Body of pancreas (tissue), 4 donors: Measurements from ENCODE around the gene GJA3.

Experiments used
- CTCF ChIP-seq, 7 experiments: fragments of 450-650 bp in 4 of 7; fragments of 200-600 bp in 3 of 7; sonication (generic) in 3 of 7; IDR thresholded peaks; one replicate each; pipeline ENCODE4 v1.5.1; 2016 to 2019; ENCODE audit warnings: antibody characterized with exemption in 7 of 7
- POLR2A ChIP-seq, 3 donors: fragments of 450-650 bp; IDR thresholded peaks; one replicate each; pipeline ENCODE4 v1.6.1; 2016; ENCODE audit warnings: antibody characterized with exemption in 3 of 3, mild to moderate bottlenecking in 2 of 3

DNA sequence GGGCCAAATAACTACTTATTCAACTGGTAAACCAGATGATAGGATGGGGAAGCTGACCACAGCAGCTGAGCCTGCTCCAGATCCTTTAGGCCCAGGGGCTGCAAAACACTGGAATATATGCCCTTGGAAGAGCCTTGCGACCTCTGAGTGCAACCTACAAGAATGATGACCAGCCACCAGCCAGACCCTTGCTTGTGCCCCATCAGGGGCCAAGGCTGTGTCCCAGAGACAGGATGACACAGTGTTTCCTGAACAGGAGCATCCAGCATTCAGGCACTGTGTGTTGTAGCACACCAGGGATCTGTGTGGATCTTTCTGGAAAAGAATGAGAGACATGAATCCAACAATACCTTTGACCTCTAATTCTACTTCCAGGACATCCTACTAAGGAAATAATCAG, 14.5 kb downstream of the GJA3 start:
- TF ChIP-seq POLR2A (IDR thresholded peaks at IDR 0.05) (no peak), CTCF (IDR thresholded peaks at IDR 0.05) (no peak)
